ENCODE results near the gene PDE4A. TPM values are rescaled to one million over a fixed set of nuclear protein-coding genes. Genes with fewer than 3 reads are reported as not detected.
"Not testable (repeated sequence)": the region's sequence is repeated elsewhere in the genome, so short reads cannot be mapped to it uniquely, and the experiment has no call there.

Gene PDE4A
- total RNA-seq = 5.1 and 8.3 TPM in 2 replicates

DNA sequence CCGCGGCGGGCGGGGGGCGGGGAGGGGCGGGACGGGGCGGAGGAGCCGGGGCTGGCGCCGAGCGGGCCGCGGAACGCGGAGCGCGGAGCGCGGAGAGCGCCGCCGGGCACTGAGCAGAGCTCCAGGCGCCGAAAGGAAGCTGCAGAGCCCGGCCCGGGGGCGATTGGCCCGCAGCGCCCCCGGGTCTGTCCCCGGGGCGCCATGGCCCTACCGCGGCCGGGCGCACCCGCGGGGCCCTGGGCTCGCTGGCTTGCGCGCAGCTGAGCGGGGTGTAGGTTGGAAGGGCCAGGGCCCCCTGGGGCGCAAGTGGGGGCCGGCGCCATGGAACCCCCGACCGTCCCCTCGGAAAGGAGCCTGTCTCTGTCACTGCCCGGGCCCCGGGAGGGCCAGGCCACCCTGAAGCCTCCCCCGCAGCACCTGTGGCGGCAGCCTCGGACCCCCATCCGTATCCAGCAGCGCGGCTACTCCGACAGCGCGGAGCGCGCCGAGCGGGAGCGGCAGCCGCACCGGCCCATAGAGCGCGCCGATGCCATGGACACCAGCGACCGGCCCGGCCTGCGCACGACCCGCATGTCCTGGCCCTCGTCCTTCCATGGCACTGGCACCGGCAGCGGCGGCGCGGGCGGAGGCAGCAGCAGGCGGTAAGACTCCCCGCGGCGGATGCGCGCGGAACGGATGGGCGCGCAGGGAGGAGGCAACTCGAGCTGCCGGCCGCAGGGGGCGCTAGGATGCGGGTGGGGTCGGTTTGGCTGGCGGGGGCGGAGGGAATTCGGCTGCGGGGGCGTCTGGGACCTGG lies at the start of gene PDE4A:
Gene PDE4A (plus strand): TSS at position 95 of the 796 bp plus-strand sequence. CDS start 227 bp downstream, at position 322.
- Histone ChIP-seq H3K27me3 (ENCODE audit: insufficient read depth, low read length) (peaks cover 65% of the 10 kb centered on the region), H3K4me2 (ENCODE audit: insufficient read depth, low read length) (peak within 1 kb of the TSS; percentile 68), H3K27ac (ENCODE audit: low read depth, low read length) (no peak within 1 kb of the TSS), H3K4me3 (ENCODE audit: insufficient read depth, low read length) (peak within 1 kb of the TSS; percentile 57), H3K4me1 (ENCODE audit: insufficient read depth, low read length) (peaks cover 40% of the 10 kb centered on the region), H3K79me2 (ENCODE audit: insufficient read depth, low read length) (no peaks in the 10 kb centered on the region), H3K9me3 (ENCODE audit: low read depth, low read length) (no peaks in the 10 kb centered on the region), H2AFZ (ENCODE audit: low read length) (no peak within 1 kb of the TSS), H3K36me3 (ENCODE audit: insufficient read depth, low read length) (no peaks in the 10 kb centered on the region), H4K20me1 (ENCODE audit: insufficient read depth, low read length) (peaks cover 12% of the 10 kb centered on the region)
- peak; percentile 94 for DNase-seq (ENCODE audit: insufficient read length, low spot score, missing footprints)
- no peak for TF ChIP-seq CTCF (IDR thresholded peaks at IDR 0.05; ENCODE audit: extremely low read depth, low read depth, low read length)

DNA sequence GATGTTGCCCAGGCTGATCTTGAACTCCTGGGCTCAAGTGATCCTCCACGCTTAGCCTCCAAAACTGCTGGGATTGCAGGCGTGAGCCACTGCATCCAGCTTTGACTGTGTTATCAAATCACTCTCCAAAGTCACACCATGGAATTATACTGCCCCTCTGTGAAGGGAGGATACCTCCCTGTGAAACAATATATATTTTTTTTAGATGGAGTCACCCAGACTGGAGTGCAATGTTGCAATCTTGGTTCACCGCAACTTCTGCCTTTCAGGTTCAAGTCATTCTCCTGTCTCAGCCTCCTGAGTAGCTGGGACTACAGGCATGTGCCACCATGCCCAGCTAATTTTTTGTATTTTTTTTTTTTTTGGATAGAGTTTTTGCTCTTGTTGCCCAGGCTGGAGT lies 47.6 kb upstream of the PDE4A start:
- no peak overlapping the region for H2AFZ ChIP-seq (ENCODE audit: low read length)
- TF ChIP-seq CTCF (IDR thresholded peaks at IDR 0.05; ENCODE audit: extremely low read depth, low read depth, low read length) = no peak
- no peaks in the 10 kb centered on the region for H3K79me2 ChIP-seq (ENCODE audit: insufficient read depth, low read length)
- DNase-seq (ENCODE audit: insufficient read length, low spot score, missing footprints) = no peak
- H3K27me3 ChIP-seq (ENCODE audit: insufficient read depth, low read length) = no peaks in the 10 kb centered on the region
- H3K4me3 ChIP-seq (ENCODE audit: insufficient read depth, low read length) = no peak overlapping the region
- no peaks in the 10 kb centered on the region for H4K20me1 ChIP-seq (ENCODE audit: insufficient read depth, low read length)
- H3K4me1 ChIP-seq (ENCODE audit: insufficient read depth, low read length) = no peaks in the 10 kb centered on the region
- H3K4me2 ChIP-seq (ENCODE audit: insufficient read depth, low read length) = no peak overlapping the region
- H3K27ac ChIP-seq (ENCODE audit: low read depth, low read length) = no peak overlapping the region
- H3K9me3 ChIP-seq (ENCODE audit: low read depth, low read length) = no peaks in the 10 kb centered on the region
- peaks cover 29% of the 10 kb centered on the region for H3K36me3 ChIP-seq (ENCODE audit: insufficient read depth, low read length)

DNA sequence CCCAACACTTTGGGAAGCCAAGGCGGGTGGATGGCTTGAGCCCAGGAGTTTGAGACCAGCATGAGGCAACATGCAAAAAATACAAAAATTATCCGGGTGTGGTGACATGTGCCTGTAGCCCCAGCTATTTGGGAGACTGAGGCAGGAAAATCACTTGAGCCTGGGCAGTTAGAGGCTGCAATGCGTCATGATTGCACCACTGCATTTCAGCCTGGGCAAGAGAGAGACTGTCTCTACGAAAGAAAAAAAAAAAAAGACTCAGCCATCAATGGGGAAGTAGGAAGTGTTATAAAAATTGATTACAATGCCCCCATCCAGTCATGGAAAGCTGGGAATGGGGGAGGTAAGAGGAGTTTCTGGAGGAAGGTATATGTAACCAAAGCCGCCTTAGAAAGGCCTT lies 45.4 kb upstream of the PDE4A start:
- Histone ChIP-seq H3K27me3 (ENCODE audit: insufficient read depth, low read length) (no peaks in the 10 kb centered on the region), H3K4me1 (ENCODE audit: insufficient read depth, low read length) (peaks cover 6% of the 10 kb centered on the region), H3K4me3 (ENCODE audit: insufficient read depth, low read length) (no peak overlapping the region), H3K27ac (ENCODE audit: low read depth, low read length) (no peak overlapping the region), H3K36me3 (ENCODE audit: insufficient read depth, low read length) (peaks cover 25% of the 10 kb centered on the region), H3K79me2 (ENCODE audit: insufficient read depth, low read length) (peaks cover 8% of the 10 kb centered on the region), H3K9me3 (ENCODE audit: low read depth, low read length) (no peaks in the 10 kb centered on the region), H3K4me2 (ENCODE audit: insufficient read depth, low read length) (no peak overlapping the region), H2AFZ (ENCODE audit: low read length) (no peak overlapping the region), H4K20me1 (ENCODE audit: insufficient read depth, low read length) (no peaks in the 10 kb centered on the region)
- DNase-seq (ENCODE audit: insufficient read length, low spot score, missing footprints) = no peak
- no peak for TF ChIP-seq CTCF (IDR thresholded peaks at IDR 0.05; ENCODE audit: extremely low read depth, low read depth, low read length)

- H3K4me3 ChIP-seq (ENCODE audit: insufficient read depth, low read length); H3K4me2 ChIP-seq (ENCODE audit: insufficient read depth, low read length); H3K27ac ChIP-seq (ENCODE audit: low read depth, low read length); H3K9me3 ChIP-seq (ENCODE audit: low read depth, low read length); H2AFZ ChIP-seq (ENCODE audit: low read length); H3K4me1 ChIP-seq (ENCODE audit: insufficient read depth, low read length); DNase-seq (ENCODE audit: insufficient read length, low spot score, missing footprints); H4K20me1 ChIP-seq (ENCODE audit: insufficient read depth, low read length); H3K27me3 ChIP-seq (ENCODE audit: insufficient read depth, low read length): not testable (repeated sequence)
- Histone ChIP-seq H3K79me2 (ENCODE audit: insufficient read depth, low read length) (peaks cover 12% of the 10 kb centered on the region), H3K36me3 (ENCODE audit: insufficient read depth, low read length) (peaks cover 22% of the 10 kb centered on the region)
Measured at GRCh38 chr19:10377140-10377640, 43.1 kb upstream of the PDE4A start.

Measured in osteoblast (primary cell).